BJ (cell line): ENCODE results near the gene LRP1B. TPM values are rescaled to one million over a fixed set of nuclear protein-coding genes. Genes with fewer than 3 reads are reported as not detected.

ENCODE experiments used
- CTCF ChIA-PET: fragments of 350-600 bp; formaldehyde crosslinking; extraction: SDS; loops from one replicate; lab custom pipeline; 2021; ENCODE audit warnings: antibody characterized with exemption, inconsistent platforms; lab: Yijun Ruan, JAX
- POLR2A ChIA-PET: fragments of 300-600 bp; sonication (Branson Sonifier 250); formaldehyde crosslinking; extraction: SDS; loops from one replicate; lab custom pipeline; 2021; ENCODE audit warnings: antibody characterized with exemption; lab: Charles Lee
- DNase-seq: peaks from one replicate; pipeline ENCODE4 v3.0.0-alpha.2; 2011; ENCODE audit warnings: low read depth
- H3K27me3 ChIP-seq: 2 replicates; pipeline ENCODE4 v1.6.0; 2011; ENCODE audit warnings: low read length; ENCODE audit not compliant: control insufficient read depth, insufficient read depth
- H3K36me3 ChIP-seq: 2 replicates; pipeline ENCODE4 v1.5.1; 2011; ENCODE audit warnings: low read length; ENCODE audit not compliant: control insufficient read depth, insufficient read depth
- H3K4me3 ChIP-seq: 2 replicates; pipeline ENCODE4 v1.5.1; 2011; ENCODE audit warnings: low read depth, mild to moderate bottlenecking, control low read depth, low read length
- polyA plus RNA-seq: library from polyadenylated mRNA; depleted of rRNA; stranded (reverse); fragments of >200 nt; gene quantifications from 2 replicates; pipeline ENCODE4 v1.2.3, GENCODE V29; 2011
- TF ChIP-seq, protein P1 (sequence below): IDR thresholded peaks from 2 replicates; pipeline ENCODE4 v1.5.1; 2011; ENCODE audit warnings: low read depth, mild to moderate bottlenecking, control low read depth, inconsistent platforms, low read length, moderate library complexity; ENCODE audit not compliant: insufficient read depth

The LRP1B gene
- polyA plus RNA-seq, 1 experiment = 0.04 TPM

DNA sequence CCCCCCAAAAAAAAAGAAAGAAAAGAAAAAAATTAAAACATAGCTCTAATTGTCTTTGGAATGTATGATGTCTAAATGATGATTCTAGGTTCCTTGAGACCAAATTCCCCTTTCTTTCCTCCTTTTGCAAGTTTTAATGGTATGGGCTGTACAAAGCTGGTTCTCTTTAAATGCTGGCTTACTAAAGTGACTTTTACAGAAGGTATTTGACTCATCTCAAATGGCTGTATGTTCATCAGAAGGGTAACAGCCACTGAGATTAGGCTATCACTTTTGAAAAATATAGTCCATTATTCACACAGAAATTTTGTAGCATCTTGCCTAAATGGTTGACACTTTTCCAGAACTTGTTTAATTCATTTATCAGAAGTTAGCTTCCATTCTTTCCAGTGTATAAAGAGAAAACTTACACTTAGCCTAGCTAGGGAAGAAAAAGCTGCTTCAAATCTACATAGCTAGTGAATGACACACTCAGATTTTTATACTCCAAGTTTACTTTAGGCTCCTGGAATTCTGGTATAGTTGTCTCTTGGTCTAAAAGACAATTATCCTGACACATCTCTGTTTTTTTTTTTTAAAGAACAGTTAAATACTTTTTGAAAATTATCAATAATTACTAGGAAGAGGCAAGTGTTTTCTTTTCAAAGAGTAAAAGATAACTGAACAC is 622.6 kb downstream of the LRP1B start:
- no peak for DNase-seq
- POLR2A ChIA-PET = no interaction called here
- CTCF ChIA-PET = interaction anchor here (0.6 kb wide), 1 partner anchor 65 kb away, joined by 4 read pairs; no protein-coding TSS in a partner anchor

DNA sequence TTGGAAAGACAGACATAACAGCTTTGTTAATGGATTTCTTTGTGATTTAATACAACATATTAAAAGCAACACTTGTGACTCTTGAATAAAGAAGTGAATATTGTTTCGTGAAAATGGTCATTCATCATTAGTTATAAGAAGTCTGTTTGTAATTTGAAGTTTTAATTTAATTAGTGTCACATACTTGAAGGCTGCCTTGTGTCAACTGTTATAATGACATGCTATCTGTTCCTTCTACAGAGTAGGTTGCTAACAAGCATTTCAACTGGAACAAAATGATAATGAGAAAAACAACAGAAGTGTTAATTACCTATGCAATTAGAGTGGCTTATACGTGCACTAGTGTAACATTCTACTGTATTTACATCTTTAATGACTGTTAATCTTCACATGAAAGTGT is 624.7 kb downstream of the LRP1B start:
- Histone ChIP-seq H3K36me3 (no peaks in the 10 kb centered on the region), H3K27me3 (no peaks in the 10 kb centered on the region), H3K4me3 (no peak overlapping the region)
- ChIA-PET POLR2A (no interaction called here), CTCF (interaction anchor here (1.5 kb wide), 1 partner anchor 48 kb away, joined by 3 read pairs; no protein-coding TSS in a partner anchor)
- TF ChIP-seq, protein P1, sequence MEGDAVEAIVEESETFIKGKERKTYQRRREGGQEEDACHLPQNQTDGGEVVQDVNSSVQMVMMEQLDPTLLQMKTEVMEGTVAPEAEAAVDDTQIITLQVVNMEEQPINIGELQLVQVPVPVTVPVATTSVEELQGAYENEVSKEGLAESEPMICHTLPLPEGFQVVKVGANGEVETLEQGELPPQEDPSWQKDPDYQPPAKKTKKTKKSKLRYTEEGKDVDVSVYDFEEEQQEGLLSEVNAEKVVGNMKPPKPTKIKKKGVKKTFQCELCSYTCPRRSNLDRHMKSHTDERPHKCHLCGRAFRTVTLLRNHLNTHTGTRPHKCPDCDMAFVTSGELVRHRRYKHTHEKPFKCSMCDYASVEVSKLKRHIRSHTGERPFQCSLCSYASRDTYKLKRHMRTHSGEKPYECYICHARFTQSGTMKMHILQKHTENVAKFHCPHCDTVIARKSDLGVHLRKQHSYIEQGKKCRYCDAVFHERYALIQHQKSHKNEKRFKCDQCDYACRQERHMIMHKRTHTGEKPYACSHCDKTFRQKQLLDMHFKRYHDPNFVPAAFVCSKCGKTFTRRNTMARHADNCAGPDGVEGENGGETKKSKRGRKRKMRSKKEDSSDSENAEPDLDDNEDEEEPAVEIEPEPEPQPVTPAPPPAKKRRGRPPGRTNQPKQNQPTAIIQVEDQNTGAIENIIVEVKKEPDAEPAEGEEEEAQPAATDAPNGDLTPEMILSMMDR = no peak
- DNase-seq = no peak

More for the DNA sequence above, 622.6 kb downstream of the LRP1B start:
- H3K4me3 ChIP-seq = no peak overlapping the region
- no peaks in the 10 kb centered on the region for H3K36me3 ChIP-seq
- H3K27me3 ChIP-seq = no peaks in the 10 kb centered on the region
- TF ChIP-seq, protein P1 = no peak

- ChIA-PET CTCF (no interaction called here), POLR2A (no interaction called here)
- DNase-seq = no peak
Observed at GRCh38 chr2:141501752-141502151, 629.1 kb downstream of the LRP1B start.

DNA sequence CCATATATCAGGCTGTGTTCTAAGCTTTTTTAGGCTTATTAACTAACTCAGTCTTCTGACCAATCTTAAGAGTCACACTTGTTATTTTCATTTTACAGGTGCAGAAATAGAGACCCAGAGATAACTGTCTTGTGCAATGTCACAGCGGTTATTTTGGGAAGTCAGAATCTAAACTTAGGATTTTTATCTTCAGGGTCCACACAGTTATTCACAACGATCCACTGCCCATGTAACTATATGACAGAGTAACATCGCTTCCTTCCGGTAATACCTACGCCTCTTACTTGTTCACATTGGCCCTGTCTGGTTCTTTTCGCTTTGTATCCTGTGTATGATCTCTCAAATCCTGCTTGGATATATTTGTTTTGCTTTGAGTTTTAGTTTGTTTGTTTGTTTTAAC is 631.7 kb downstream of the LRP1B start:
- DNase-seq = no peak
- POLR2A ChIA-PET = no interaction called here
- Histone ChIP-seq H3K27me3 (no peaks in the 10 kb centered on the region), H3K36me3 (no peaks in the 10 kb centered on the region), H3K4me3 (no peak overlapping the region)
- TF ChIP-seq, protein P1 = no peak
- CTCF ChIA-PET = no interaction called here

More at GRCh38 chr2:141501752-141502151, 629.1 kb downstream of the LRP1B start:
- TF ChIP-seq, protein P1 = no peak
- Histone ChIP-seq H3K4me3 (no peak overlapping the region), H3K27me3 (no peaks in the 10 kb centered on the region), H3K36me3 (no peaks in the 10 kb centered on the region)

GRCh38 chr2:141498561-141498960 is 632.3 kb downstream of the LRP1B start:
- H3K36me3 ChIP-seq = no peaks in the 10 kb centered on the region
- POLR2A ChIA-PET = no interaction called here
- no peaks in the 10 kb centered on the region for H3K27me3 ChIP-seq
- no peak overlapping the region for H3K4me3 ChIP-seq
- no peak for DNase-seq
- CTCF ChIA-PET = no interaction called here
- TF ChIP-seq, protein P1 = no peak
